ENCODE measurements around the gene MFAP5.
A peak's percentile ranks its signal among the peaks of the same experiment; 100 is the strongest.

The MFAP5 gene, protein sequence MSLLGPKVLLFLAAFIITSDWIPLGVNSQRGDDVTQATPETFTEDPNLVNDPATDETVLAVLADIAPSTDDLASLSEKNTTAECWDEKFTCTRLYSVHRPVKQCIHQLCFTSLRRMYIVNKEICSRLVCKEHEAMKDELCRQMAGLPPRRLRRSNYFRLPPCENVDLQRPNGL

DNA sequence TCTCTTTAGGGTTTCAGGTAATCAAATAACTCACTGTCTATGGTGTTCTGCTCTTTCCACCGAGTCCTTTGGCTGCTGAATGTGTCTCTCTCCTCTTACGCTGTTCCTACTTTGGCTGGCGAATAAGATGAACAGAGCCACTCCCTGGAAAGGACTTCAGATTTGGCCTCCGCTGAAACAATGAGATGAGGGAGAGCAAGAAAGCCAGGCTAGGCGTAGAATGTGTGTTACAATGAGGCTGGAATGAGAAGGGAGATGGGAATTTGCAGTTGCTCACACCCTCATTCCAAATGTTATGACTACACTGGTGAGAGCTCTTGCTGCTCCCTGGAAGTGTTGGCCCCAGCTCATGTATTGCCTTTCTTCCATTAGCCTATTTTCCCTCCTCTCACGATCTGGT is at the start of gene MFAP5:
MFAP5 (minus strand) TSS at position 234 of the 400 bp plus-strand sequence. CDS start 722 bp downstream, outside the sequence.
- TF ChIP-seq, protein P1, sequence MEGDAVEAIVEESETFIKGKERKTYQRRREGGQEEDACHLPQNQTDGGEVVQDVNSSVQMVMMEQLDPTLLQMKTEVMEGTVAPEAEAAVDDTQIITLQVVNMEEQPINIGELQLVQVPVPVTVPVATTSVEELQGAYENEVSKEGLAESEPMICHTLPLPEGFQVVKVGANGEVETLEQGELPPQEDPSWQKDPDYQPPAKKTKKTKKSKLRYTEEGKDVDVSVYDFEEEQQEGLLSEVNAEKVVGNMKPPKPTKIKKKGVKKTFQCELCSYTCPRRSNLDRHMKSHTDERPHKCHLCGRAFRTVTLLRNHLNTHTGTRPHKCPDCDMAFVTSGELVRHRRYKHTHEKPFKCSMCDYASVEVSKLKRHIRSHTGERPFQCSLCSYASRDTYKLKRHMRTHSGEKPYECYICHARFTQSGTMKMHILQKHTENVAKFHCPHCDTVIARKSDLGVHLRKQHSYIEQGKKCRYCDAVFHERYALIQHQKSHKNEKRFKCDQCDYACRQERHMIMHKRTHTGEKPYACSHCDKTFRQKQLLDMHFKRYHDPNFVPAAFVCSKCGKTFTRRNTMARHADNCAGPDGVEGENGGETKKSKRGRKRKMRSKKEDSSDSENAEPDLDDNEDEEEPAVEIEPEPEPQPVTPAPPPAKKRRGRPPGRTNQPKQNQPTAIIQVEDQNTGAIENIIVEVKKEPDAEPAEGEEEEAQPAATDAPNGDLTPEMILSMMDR (IDR thresholded peaks at IDR 0.05; ENCODE audit: low read depth, low read length), result no peak
- in situ Hi-C loops (cut with HindIII; ENCODE audit: low sequenced_read_pairs), result no loop called here
- DNase-seq (ENCODE audit: low read depth, low spot score), result peak; percentile 38
- H3K4me3 ChIP-seq (ENCODE audit: low read depth, low read length), result no peak within 1 kb of the TSS

DNA sequence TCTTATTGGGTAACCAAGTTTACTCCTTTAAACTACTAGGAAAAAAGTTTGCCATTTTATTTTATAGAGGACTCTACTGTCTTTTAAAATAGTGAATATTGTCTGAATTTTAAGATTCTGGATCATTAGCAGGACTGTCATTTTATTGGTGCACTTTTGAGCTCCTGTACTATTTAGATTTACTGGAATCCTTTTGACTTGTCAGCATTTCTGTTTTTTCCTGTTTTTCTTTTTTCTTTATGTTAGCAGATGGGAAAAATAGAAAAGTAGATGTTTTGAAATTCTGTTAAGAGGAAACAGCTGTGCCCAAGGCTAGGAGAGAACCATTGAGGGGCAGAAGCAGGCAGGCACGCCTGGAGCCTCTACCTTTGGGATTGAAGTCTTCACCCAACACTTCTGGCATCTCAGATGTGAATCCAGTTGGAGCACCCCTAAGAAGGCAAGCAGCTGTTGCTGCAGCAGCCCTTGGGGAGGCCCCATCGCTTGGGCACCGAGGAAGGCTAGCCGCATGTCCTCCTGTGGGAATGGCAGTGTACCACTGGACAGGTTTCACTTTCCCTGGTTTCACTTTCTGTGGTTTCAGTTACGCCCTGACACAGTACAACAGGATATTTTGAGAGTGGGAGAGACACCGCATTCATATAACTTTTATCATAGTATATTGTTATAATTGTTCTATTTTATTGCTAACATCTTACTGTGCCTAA is 46.7 kb upstream of the MFAP5 start:
- peak overlapping the region; percentile 6 for H3K4me3 ChIP-seq (ENCODE audit: low read depth, low read length)
- DNase-seq (ENCODE audit: low read depth, low spot score), result no peak
- in situ Hi-C loops (cut with HindIII; ENCODE audit: low sequenced_read_pairs), result no loop called here
- TF ChIP-seq, protein P1 (IDR thresholded peaks at IDR 0.05; ENCODE audit: low read depth, low read length), result no peak

DNA sequence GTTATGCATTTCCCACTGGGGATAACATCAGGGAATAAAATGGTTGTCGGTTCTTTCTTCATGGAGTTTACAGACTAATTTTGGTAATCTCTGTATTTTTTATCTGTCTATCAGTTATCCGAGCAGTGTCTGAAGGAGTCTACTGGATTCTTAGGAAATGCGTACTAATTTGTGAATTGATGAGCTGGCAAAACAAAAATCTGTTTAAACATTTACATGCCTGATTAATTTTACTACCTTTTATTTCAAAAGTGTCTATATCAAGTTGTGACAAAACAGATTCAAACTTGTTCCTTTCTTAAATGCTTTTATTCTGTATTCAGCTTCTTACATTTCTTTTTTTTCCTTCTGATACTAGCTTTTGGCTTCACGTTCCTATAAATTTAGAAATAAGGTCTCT is 39.5 kb upstream of the MFAP5 start:
- in situ Hi-C loops (cut with HindIII; ENCODE audit: low sequenced_read_pairs), result no loop called here
- TF ChIP-seq, protein P1 (IDR thresholded peaks at IDR 0.05; ENCODE audit: low read depth, low read length), result no peak
- no peak overlapping the region for H3K4me3 ChIP-seq (ENCODE audit: low read depth, low read length)
- no peak for DNase-seq (ENCODE audit: low read depth, low spot score)

DNA sequence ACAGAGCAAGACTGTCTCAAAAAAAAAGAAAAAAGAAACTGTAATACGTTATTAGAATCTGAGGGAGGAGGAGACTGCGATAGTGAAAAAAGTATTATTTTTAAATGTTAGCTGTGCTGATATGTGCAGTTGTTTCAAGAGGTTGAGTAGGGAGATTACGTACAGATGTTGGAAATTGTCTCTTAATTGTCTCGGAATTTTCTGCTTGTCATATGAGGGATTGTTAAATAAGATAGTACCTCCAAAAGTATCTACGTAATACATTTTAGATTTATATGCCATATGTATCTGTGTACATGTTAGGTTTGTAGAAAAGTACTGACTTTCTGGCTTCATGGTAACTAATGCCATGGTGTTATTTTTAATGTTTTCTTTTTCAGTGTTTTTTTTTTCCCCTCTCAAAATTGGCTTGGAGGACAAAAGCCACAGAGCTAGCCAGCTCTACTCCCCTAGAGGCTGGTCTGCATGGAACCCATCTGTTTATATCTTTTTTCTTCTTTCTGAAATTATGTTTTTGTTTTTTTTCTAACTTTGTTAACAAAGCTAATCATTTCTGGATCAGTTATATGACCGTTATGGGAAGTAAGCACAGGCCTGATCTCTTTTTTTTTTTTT is 38.5 kb upstream of the MFAP5 start:
- in situ Hi-C loops (cut with HindIII; ENCODE audit: low sequenced_read_pairs), result no loop called here
- TF ChIP-seq, protein P1 (IDR thresholded peaks at IDR 0.05; ENCODE audit: low read depth, low read length), result no peak
- no peak for DNase-seq (ENCODE audit: low read depth, low spot score)
- no peak overlapping the region for H3K4me3 ChIP-seq (ENCODE audit: low read depth, low read length)

DNA sequence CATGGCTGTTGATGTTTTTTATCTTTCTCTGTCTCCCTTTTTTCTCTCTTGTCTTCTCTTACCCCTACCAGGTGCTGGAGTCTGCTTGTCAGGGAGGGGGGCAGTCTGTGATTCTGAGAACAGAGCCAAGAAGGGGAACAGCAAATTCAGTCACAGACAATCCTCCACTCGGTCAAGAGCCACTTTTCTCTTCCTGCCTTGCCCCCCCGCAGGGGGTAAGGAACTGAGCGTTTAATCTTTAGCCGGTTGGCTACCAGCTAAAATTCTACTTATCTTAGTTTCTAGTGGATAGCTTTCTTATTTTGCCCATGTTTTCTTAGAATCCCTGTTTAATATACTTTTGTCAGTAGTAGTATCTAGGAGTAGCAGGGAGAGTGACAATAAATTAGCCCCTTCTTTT is 37.1 kb upstream of the MFAP5 start:
- no peak overlapping the region for H3K4me3 ChIP-seq (ENCODE audit: low read depth, low read length)
- in situ Hi-C loops (cut with HindIII; ENCODE audit: low sequenced_read_pairs), result no loop called here
- TF ChIP-seq, protein P1 (IDR thresholded peaks at IDR 0.05; ENCODE audit: low read depth, low read length), result no peak
- DNase-seq (ENCODE audit: low read depth, low spot score), result no peak

DNA sequence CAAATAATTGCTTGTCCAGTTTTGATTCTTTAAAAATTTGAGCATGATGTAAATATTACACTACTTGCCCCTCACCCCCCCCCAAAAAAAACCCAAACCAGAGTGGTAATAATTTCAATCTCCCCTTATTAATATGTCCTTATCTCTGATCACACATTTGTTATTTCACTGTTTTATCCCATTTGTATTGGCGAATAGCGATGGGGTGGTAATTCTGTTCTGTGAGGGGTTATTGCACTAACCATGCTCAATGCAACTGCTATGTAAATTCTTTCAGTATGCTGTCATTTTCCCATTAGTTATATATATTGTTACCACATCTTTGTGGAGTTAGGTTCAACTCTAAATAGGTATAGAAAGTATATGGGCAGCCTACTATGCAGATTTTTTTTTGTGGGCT is 36.3 kb upstream of the MFAP5 start:
- H3K4me3 ChIP-seq (ENCODE audit: low read depth, low read length), result peak overlapping the region; percentile 86
- no peak for DNase-seq (ENCODE audit: low read depth, low spot score)
- TF ChIP-seq, protein P1 (IDR thresholded peaks at IDR 0.05; ENCODE audit: low read depth, low read length), result no peak
- in situ Hi-C loops (cut with HindIII; ENCODE audit: low sequenced_read_pairs), result no loop called here

Data from astrocyte of the spinal cord (primary cell).